Mucosa of descending colon (tissue), 3 donors: Measurements from ENCODE around the gene RSAD1. TPM values are rescaled to one million over a fixed set of nuclear protein-coding genes. Genes with fewer than 3 reads are reported as not detected.

Experiments
- ATAC-seq: fragments of 200-7000 bp; cut with Tn5 transposase; one replicate; pipeline ENCODE4 v1.9.1; 2020; ENCODE audit warnings: mild to moderate bottlenecking, moderate library complexity
- DNase-seq, 3 donors: peaks; one replicate each; pipeline ENCODE4 v3.0.0-alpha.2; 2020
- H3K36me3 ChIP-seq: fragments of 200-600 bp; one replicate; pipeline ENCODE4 v1.8.0; 2021; ENCODE audit warnings: low read depth, mild to moderate bottlenecking
- H3K4me1 ChIP-seq: fragments of 200-600 bp; one replicate; pipeline ENCODE4 v1.8.0; 2021; ENCODE audit warnings: low read depth, mild to moderate bottlenecking
- H3K4me3 ChIP-seq: fragments of 200-600 bp; one replicate; pipeline ENCODE4 v1.8.0; 2021; ENCODE audit warnings: mild to moderate bottlenecking
- H3K9me3 ChIP-seq: fragments of 200-600 bp; one replicate; pipeline ENCODE4 v1.8.0; 2021; ENCODE audit warnings: mild to moderate bottlenecking
- intact Hi-C, 2 donors: fragments of 100-400 bp; cut with DNase I in 1 of 2; cut with micrococcal nuclease in 1 of 2; formaldehyde crosslinking; loops; one replicate each; pipeline versions ENCODE4 v1.11.0 to v1.11.1; 2022; cut with DNase I, micrococcal nuclease
- total RNA-seq, 3 donors: library from RNA; stranded (reverse); fragmentation: NEBNext Ultra II Directional in 2 of 3; extraction: Animal tissue kit (Norgen Biotek cat#: 25700) in 2 of 3; gene quantifications; one replicate each; pipeline versions ENCODE4 v1.2.1 to v1.2.4, GENCODE V29; 2021 to 2023
- TF ChIP-seq, protein P1 (sequence below): fragments of 200-600 bp; IDR thresholded peaks from one replicate; pipeline ENCODE4 v1.8.0; 2022; ENCODE audit warnings: antibody characterized with exemption, mild to moderate bottlenecking
- donor health status: DM: no; HTN: no; CAD: no; lungs with moderate emphysema.
- donor health status: DM: no; HTN: no; CAD: no.
- donor health status: DM: no; HTN: yes; CAD: no.

Gene RSAD1
- total RNA-seq, 3 donors from 2014 or later: 35.9 to 38.2 (median 37.7) TPM

DNA sequence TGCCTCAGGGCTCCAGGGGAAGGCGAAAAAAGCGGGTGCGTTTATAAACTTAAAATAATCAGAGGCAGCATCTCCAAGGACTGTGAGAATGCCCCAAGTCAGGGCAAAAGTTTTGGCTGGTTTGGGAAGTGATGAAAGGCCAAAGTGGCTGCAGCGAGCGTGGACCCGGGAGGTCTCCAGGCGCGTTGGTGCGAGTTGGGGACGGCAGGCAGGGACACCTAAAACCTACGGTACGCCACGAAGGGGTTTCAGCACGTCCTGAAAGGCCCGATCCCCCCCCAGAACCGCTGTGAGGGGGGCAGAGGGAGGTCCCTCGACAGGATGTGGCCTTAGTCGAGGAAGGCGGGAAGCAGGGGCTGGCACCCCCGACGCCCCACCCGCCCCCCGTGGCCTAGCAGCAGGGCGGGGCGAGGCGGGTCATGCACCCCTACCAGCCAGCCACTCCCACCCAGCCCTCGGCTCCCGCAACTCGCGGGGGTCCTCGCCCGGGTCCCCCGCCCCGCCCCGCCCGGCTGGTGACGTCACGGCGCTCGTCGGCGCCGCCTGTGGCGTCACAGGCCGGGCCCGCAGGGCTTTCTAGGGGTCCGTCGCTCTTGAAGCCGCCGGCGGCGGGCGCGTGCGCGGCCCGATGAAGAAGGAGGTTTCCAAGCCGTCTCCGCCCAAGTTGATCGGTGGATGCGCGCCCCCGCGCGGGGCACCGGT, 29.4 kb downstream of the RSAD1 start, which contains the start of gene MYCBPAP:
TSS of gene MYCBPAP (plus strand) at position 569 of the 702 bp plus-strand sequence. CDS start 236 bp downstream, outside the sequence.
- intact Hi-C loops: no loop called here
- Histone ChIP-seq H3K4me3 (peak within 1 kb of the TSS; percentile 26), H3K36me3 (no peaks in the 10 kb centered on the region), H3K9me3 (no peaks in the 10 kb centered on the region), H3K4me1 (peaks cover 3% of the 10 kb centered on the region)
- ATAC-seq (peak; percentile 64), DNase-seq (peak; percentile 88 to 92 (median 88))
- TF ChIP-seq, protein P1, sequence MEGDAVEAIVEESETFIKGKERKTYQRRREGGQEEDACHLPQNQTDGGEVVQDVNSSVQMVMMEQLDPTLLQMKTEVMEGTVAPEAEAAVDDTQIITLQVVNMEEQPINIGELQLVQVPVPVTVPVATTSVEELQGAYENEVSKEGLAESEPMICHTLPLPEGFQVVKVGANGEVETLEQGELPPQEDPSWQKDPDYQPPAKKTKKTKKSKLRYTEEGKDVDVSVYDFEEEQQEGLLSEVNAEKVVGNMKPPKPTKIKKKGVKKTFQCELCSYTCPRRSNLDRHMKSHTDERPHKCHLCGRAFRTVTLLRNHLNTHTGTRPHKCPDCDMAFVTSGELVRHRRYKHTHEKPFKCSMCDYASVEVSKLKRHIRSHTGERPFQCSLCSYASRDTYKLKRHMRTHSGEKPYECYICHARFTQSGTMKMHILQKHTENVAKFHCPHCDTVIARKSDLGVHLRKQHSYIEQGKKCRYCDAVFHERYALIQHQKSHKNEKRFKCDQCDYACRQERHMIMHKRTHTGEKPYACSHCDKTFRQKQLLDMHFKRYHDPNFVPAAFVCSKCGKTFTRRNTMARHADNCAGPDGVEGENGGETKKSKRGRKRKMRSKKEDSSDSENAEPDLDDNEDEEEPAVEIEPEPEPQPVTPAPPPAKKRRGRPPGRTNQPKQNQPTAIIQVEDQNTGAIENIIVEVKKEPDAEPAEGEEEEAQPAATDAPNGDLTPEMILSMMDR: peak; percentile 6

DNA sequence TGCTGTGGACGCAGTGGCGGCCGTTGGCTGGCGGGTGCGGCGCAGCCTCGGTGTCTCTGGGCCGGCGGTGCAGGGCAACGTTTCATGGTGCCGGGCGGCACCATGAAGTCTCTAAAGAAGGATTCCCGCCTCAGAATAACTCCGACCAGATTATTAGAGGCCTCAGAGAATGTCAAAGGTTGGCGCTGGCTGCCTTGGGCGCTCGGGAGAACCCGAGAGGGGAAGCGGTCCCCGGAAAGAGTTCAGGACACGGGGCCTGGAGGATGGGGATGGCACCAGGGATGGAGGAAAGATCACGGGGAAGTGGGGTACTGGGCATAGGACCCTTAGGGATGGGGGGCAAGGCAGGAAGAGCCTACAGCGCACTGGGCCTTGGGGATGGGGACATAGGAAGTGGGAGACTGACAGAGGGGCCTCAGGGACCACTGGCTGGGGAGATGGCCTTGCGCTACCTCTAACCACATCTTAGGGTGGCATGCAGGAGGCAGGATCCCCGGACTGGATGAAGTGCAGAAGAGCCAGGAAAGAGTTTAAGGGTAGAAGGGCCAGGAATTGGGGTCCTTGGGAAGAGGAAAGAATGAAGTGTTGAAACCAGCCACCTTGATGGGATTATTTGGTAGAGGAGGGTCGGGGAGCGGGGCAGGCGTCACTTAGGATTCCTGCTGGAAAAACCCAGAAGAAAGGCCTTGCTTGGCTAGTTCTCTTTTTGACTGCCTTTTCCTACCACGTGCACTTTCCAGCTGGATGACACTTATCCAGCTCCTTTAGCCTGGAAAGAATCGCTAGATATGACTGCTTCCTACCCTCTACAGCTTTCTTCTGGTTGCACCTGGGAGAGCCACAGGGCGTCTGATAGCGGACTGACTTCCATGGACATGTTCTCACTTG, 30.2 kb downstream of the RSAD1 start:
- no peaks in the 10 kb centered on the region for H3K36me3 ChIP-seq
- TF ChIP-seq, protein P1: no peak
- ATAC-seq (no peak), DNase-seq (peak in 1 of 3 donors; percentile 11)
- intact Hi-C loops: no loop called here
- H3K9me3 ChIP-seq: no peaks in the 10 kb centered on the region
- peaks cover 3% of the 10 kb centered on the region for H3K4me1 ChIP-seq
- H3K4me3 ChIP-seq: peak overlapping the region; percentile 26

DNA sequence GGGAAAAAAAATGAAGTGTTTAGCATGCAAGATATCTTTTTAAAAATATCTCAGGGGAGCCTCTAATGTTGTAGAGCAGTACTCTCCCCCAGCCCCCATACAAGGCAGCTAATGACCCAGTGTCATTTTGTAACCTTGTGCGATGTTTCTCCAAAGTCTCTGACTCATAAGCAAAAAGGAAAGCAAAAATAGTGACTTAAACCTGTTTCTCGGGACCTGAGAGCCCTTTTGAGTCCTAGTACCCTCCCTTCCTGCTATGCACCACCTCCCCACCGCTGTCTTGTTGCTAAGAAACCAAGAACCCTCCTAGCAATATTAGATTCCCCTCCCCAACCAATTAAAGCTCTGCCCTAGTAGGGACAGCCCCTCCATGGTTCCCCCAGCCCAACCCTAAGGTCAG, 32.4 kb downstream of the RSAD1 start:
- TF ChIP-seq, protein P1: no peak
- DNase-seq (peak in 1 of 3 donors; percentile 2), ATAC-seq (no peak)
- Histone ChIP-seq H3K9me3 (no peaks in the 10 kb centered on the region), H3K36me3 (no peaks in the 10 kb centered on the region), H3K4me3 (no peak overlapping the region), H3K4me1 (no peaks in the 10 kb centered on the region)
- intact Hi-C loops: no loop called here

DNA sequence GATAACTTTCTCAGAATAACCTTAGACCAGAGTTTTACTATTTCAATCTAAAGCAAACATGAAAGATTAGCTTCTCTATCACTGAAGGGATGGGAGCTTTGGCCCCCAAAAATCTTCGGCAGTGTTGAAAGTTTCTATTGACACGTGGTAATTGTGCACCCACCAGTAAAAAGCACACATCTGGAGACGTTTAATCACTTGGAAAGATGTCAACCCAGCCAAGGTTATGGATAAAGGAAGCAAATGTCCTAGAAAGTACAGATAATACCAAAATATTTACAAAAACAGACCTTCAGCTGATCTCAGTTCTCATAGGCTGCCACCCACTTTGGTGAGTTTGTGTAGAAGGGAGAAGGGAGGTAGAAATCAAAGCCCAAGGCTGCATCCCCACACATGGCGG, 34.8 kb downstream of the RSAD1 start:
- ATAC-seq: no peak

DNA sequence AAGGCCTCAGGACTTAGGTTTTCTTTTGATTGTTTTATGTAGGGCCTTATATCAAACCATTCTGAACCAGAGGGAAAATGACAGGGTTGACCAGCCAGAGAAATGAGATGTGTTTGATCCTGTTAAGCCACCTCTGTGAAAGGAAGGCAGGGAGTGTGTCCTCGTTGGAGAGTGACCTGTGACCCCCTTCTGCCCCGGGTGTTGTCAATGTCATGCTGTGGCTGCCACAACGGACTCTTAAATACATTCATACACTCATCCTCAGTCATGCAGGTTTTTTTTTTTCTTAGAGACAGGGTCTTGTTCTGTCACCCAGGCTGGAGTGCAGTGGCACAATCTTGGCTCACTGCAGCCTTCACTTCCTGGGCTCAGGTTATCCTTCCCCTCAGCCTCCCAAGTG, 35.7 kb downstream of the RSAD1 start:
- peaks cover 3% of the 10 kb centered on the region for H3K4me1 ChIP-seq
- H3K36me3 ChIP-seq: no peaks in the 10 kb centered on the region
- DNase-seq (peak in 1 of 3 donors; percentile 10), ATAC-seq (no peak)
- H3K9me3 ChIP-seq: no peaks in the 10 kb centered on the region
- intact Hi-C loops: no loop called here
- TF ChIP-seq, protein P1: no peak
- no peak overlapping the region for H3K4me3 ChIP-seq

More for the DNA sequence above, 34.8 kb downstream of the RSAD1 start:
- no peak for DNase-seq
- no peak overlapping the region for H3K4me3 ChIP-seq
- intact Hi-C loops: no loop called here
- TF ChIP-seq, protein P1: no peak
- H3K36me3 ChIP-seq: no peaks in the 10 kb centered on the region
- H3K4me1 ChIP-seq: peaks cover 3% of the 10 kb centered on the region
- no peaks in the 10 kb centered on the region for H3K9me3 ChIP-seq
